SK-N-SH (cell line): Measurements from ENCODE around the gene C1orf141. TPM values are rescaled to one million over a fixed set of nuclear protein-coding genes. Genes with fewer than 3 reads are reported as not detected.

Source experiments
- CTCF ChIA-PET: fragments of 300-600, 350-600 bp; formaldehyde crosslinking; extraction: SDS; loops from one replicate; lab custom pipeline; 2021; lab: Yijun Ruan, JAX
- POLR2A ChIA-PET: fragments of 350-600 bp; sonication (Branson Sonifier 250); formaldehyde crosslinking; extraction: SDS; loops from one replicate; lab custom pipeline; 2020; ENCODE audit warnings: antibody characterized with exemption, inconsistent platforms; lab: Yijun Ruan, JAX
- DNase-seq: peaks from one replicate; pipeline ENCODE4 v3.0.0; 2012
- H2AFZ ChIP-seq: fragments of 200-600 bp; sonication (generic); 2 replicates; pipeline ENCODE4 v1.8.1; 2016; ENCODE audit warnings: antibody characterized with exemption, mild to moderate bottlenecking, low read depth
- H3F3A ChIP-seq: fragments of 200-600 bp; sonication (generic); replicated peaks from 2 replicates; pipeline ENCODE3; 2016; ENCODE audit warnings: antibody characterized with exemption, mild to moderate bottlenecking; ENCODE audit not compliant: insufficient read depth
- H3K27ac ChIP-seq, 2 experiments: fragments of 200-500 bp in 1 of 2; fragments of 200-600 bp in 1 of 2; sonication (Bioruptor generic) in 1 of 2; sonication (generic), shearing (Covaris generic) in 1 of 2; 2 replicates each; pipeline versions ENCODE4 v1.5.1 to v1.6.1; 2014 to 2016; ENCODE audit warnings: low read depth in 2 of 2, inconsistent platforms in 1 of 2, low read length in 1 of 2, mild to moderate bottlenecking in 1 of 2, mixed read lengths in 1 of 2
- H3K27me3 ChIP-seq: fragments of 200-600 bp; sonication (generic), shearing (Covaris generic); 2 replicates; pipeline ENCODE4 v1.6.1; 2016; ENCODE audit warnings: mixed run types; ENCODE audit not compliant: insufficient read depth
- H3K36me3 ChIP-seq, 2 experiments: fragments of 200-500 bp in 1 of 2; fragments of 200-600 bp in 1 of 2; sonication (Bioruptor generic) in 1 of 2; sonication (generic) in 1 of 2; replicated peaks in 1 of 2; 2 replicates each; pipeline versions ENCODE3 to v1.5.1; 2014 to 2016; ENCODE audit warnings: low read length in 1 of 2, mild to moderate bottlenecking in 1 of 2; ENCODE audit not compliant: insufficient read depth in 2 of 2, control insufficient read depth in 1 of 2
- H3K4me1 ChIP-seq, 2 experiments: fragments of 200-500 bp in 1 of 2; fragments of 200-600 bp in 1 of 2; sonication (Bioruptor generic) in 1 of 2; sonication (generic), shearing (Covaris generic) in 1 of 2; 2 replicates each; pipeline versions ENCODE4 v1.5.1 to v1.6.1; 2014 to 2016; ENCODE audit warnings: low read depth in 1 of 2, low read length in 1 of 2, mixed run types in 1 of 2; ENCODE audit not compliant: insufficient read depth in 2 of 2, control insufficient read depth in 1 of 2
- H3K4me2 ChIP-seq: fragments of 200-600 bp; sonication (generic), shearing (Covaris generic); 2 replicates; pipeline ENCODE4 v1.6.1; 2017; ENCODE audit warnings: mixed run types
- H3K4me3 ChIP-seq, 2 experiments: fragments of 200-500 bp in 1 of 2; fragments of 200-600 bp in 1 of 2; sonication (Bioruptor generic) in 1 of 2; sonication (generic), shearing (Covaris generic) in 1 of 2; 2 replicates each; pipeline versions ENCODE4 v1.5.1 to v1.8.1; 2014 to 2016; ENCODE audit warnings: low read depth in 2 of 2, inconsistent platforms in 1 of 2, low read length in 1 of 2, mild to moderate bottlenecking in 1 of 2, mixed read lengths in 1 of 2, moderate library complexity in 1 of 2
- H3K79me2 ChIP-seq: fragments of 200-600 bp; sonication (generic); 2 replicates; pipeline ENCODE4 v1.8.1; 2017; ENCODE audit warnings: mild to moderate bottlenecking; ENCODE audit not compliant: insufficient read depth
- H3K9ac ChIP-seq: fragments of 200-600 bp; sonication (generic); 2 replicates; pipeline ENCODE4 v1.6.1; 2017; ENCODE audit warnings: mixed run types
- H3K9me2 ChIP-seq: fragments of 200-600 bp; sonication (generic); 2 replicates; pipeline ENCODE4 v1.6.1; 2017; ENCODE audit warnings: mixed run types
- H3K9me3 ChIP-seq: fragments of 200-600 bp; sonication (generic); 2 replicates; pipeline ENCODE4 v1.6.1; 2017; ENCODE audit warnings: mixed run types, mild to moderate bottlenecking, moderate library complexity
- H4K20me1 ChIP-seq: fragments of 200-600 bp; sonication (generic); 2 replicates; pipeline ENCODE4 v1.6.1; 2017; ENCODE audit warnings: mild to moderate bottlenecking, mixed run types; ENCODE audit not compliant: insufficient read depth
- CHD2 ChIP-seq: fragments of 150-350 bp; IDR thresholded peaks from 2 replicates; pipeline ENCODE4 v1.6.1; 2018; ENCODE audit warnings: low read length; ENCODE audit not compliant: partially characterized antibody
- FOSL2 ChIP-seq: IDR thresholded peaks from 2 replicates; pipeline ENCODE4 v1.4.0; 2012; ENCODE audit warnings: low read depth, mild to moderate bottlenecking, moderate library complexity, borderline replicate concordance
- FOXJ3 ChIP-seq: sonication (generic); formaldehyde crosslinking; IDR thresholded peaks from 2 replicates; pipeline ENCODE4 v1.5.1; 2020; ENCODE audit warnings: mild to moderate bottlenecking, missing genetic modification reagents
- MXI1 ChIP-seq: IDR thresholded peaks from 2 replicates; pipeline ENCODE4 v1.6.1; 2012; ENCODE audit warnings: mild to moderate bottlenecking, low read depth, low read length, improper control_type of control experiment
- NFIC ChIP-seq: IDR thresholded peaks from 2 replicates; pipeline ENCODE4 v1.4.0; 2012; ENCODE audit warnings: borderline replicate concordance
- NRF1 ChIP-seq: IDR thresholded peaks from 2 replicates; pipeline ENCODE4 v1.6.1; 2012; ENCODE audit warnings: low read depth, mild to moderate bottlenecking, low read length
- RAD21 ChIP-seq: IDR thresholded peaks from 2 replicates; pipeline ENCODE4 v1.6.1; 2012; ENCODE audit warnings: mild to moderate bottlenecking, low read length
- TAF1 ChIP-seq: IDR thresholded peaks from 2 replicates; pipeline ENCODE4 v1.6.1; 2012; ENCODE audit warnings: low read depth, mild to moderate bottlenecking, low read length, moderate library complexity, borderline replicate concordance
- TEAD4 ChIP-seq: IDR thresholded peaks from 2 replicates; pipeline ENCODE4 v1.4.0; 2012; ENCODE audit warnings: mild to moderate bottlenecking, borderline replicate concordance; ENCODE audit not compliant: insufficient read depth
- WGBS: methylation state at CpG from one replicate; pipeline ENCODE4 v1.1.6; 2017; ENCODE audit warnings: low lambda C conversion rate; 5-methylcytosine and 5-hydroxymethylcytosine counted together
- polyA plus RNA-seq, 3 experiments: library from polyadenylated mRNA; depleted of rRNA; stranded (reverse); fragments of >200 nt; gene quantifications; 2 replicates each; pipeline ENCODE4 v1.2.3, GENCODE V29; 2012
- TF ChIP-seq, protein P1 (sequence below): fragments of 150-350 bp; IDR thresholded peaks from 2 replicates; pipeline ENCODE4 v1.6.1; 2017; ENCODE audit warnings: antibody characterized with exemption, low read length, low read depth, borderline replicate concordance
- TF ChIP-seq, protein P2 (sequence below): fragments of 150-350 bp; IDR thresholded peaks from 2 replicates; pipeline ENCODE4 v1.6.1; 2016; ENCODE audit warnings: mild to moderate bottlenecking, low read depth, low read length
- TF ChIP-seq, protein P3 (sequence below): IDR thresholded peaks from 2 replicates; pipeline ENCODE4 v1.4.0; 2012; ENCODE audit warnings: low read depth
- TF ChIP-seq, protein P4 (sequence below): IDR thresholded peaks from 2 replicates; pipeline ENCODE4 v1.6.1; 2012; ENCODE audit warnings: mild to moderate bottlenecking, low read depth, low read length, moderate library complexity
- TF ChIP-seq, protein P5 (sequence below): IDR thresholded peaks from 2 replicates; pipeline ENCODE4 v1.4.0; 2012; ENCODE audit warnings: low read depth, borderline replicate concordance

The C1orf141 gene
- not detected in 2 replicates for polyA plus RNA-seq (2012; rRNA removed)
- polyA plus RNA-seq (2012; cell fraction: cytosol; rRNA removed): not detected in 2 replicates
- polyA plus RNA-seq (2012; cell fraction: nucleus; rRNA removed): not detected in 2 replicates

DNA sequence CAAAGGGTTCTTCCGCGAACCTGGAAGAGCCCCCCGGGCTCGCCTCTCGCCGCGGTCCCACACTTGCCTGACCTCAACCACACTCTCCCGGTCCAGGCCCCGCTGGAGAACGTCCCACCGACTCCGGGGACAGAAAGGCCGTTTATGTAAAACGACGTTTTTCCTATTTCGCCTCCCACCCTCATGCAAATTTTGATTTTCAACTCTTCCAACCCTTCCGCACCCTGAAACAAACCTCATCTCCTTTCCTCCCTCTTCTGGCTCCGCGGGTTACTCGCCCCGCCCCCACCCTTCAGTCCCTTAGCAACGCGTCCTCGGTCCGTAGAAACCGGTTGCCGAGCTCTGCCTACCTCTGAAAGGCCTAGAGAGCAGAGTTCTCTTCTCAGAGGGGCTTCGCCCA is at the start of gene C1orf141:
Gene C1orf141 (minus strand): TSS at position 276 of the 400 bp plus-strand sequence. CDS start 7,730 bp downstream, outside the sequence.
- no peak for DNase-seq
- 75% methylated on average over 28 of the region's 28 CpGs for WGBS

DNA sequence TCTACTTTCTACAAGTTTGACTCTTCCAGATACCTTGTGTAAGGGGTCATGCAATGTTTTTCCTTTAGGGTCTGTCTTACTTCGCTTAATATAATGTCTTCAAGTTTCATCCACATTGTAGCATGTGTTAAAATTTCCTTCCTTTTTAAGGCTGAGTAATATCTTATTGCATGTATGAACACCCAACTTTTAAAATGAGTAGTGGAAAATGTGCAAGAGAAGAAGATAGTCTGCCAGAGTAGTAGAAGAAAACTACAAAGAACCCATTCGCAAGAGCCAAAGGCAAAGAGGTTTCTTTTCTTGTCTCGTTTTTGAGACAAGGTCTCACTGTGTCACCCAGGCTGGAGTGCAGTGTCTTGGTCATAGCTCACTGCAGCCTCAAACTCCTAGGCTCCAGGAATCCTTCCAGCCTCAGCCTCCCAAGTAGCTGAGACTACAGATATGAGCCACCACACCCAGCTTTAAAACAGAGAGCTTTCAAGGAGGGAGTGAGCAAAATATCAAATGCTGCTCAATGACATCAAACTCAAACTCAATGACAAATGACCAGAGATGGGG is 40.8 kb upstream of the C1orf141 start:
- no peaks in the 10 kb centered on the region for H3K9me3 ChIP-seq
- H3K27ac ChIP-seq: no peak overlapping the region
- H4K20me1 ChIP-seq: no peaks in the 10 kb centered on the region
- ChIA-PET POLR2A (no interaction called here), CTCF (no interaction called here)
- H2AFZ ChIP-seq: no peak overlapping the region
- TF ChIP-seq MXI1: no peak
- no peak for TF ChIP-seq TAF1
- no peak for TF ChIP-seq NRF1
- no peak for TF ChIP-seq FOSL2
- TF ChIP-seq TEAD4: no peak
- TF ChIP-seq, protein P1, sequence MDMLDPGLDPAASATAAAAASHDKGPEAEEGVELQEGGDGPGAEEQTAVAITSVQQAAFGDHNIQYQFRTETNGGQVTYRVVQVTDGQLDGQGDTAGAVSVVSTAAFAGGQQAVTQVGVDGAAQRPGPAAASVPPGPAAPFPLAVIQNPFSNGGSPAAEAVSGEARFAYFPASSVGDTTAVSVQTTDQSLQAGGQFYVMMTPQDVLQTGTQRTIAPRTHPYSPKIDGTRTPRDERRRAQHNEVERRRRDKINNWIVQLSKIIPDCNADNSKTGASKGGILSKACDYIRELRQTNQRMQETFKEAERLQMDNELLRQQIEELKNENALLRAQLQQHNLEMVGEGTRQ: no peak
- TF ChIP-seq FOXJ3 (CRISPR knock-in tag): no peak
- TF ChIP-seq RAD21: no peak
- no peaks in the 10 kb centered on the region for H3K79me2 ChIP-seq
- no peaks in the 10 kb centered on the region for H3K27me3 ChIP-seq
- H3K4me2 ChIP-seq: no peak overlapping the region
- no peak overlapping the region for H3K4me3 ChIP-seq
- 56% methylated on average over 3 of the region's 3 CpGs for WGBS
- DNase-seq: no peak
- H3K36me3 ChIP-seq: no peaks in the 10 kb centered on the region
- H3K9me2 ChIP-seq: no peaks in the 10 kb centered on the region
- H3F3A ChIP-seq: no peaks in the 10 kb centered on the region
- H3K9ac ChIP-seq: no peak overlapping the region
- no peaks in the 10 kb centered on the region; a peak in 1 of 4 replicates for H3K4me1 ChIP-seq

More for the DNA sequence above, at the start of gene C1orf141:
- no peaks in the 10 kb centered on the region for H4K20me1 ChIP-seq
- no peaks in the 10 kb centered on the region for H3K4me1 ChIP-seq
- POLR2A ChIA-PET: no interaction called here
- H3F3A ChIP-seq: no peaks in the 10 kb centered on the region
- no peak within 1 kb of the TSS for H3K9ac ChIP-seq
- H3K36me3 ChIP-seq: no peaks in the 10 kb centered on the region
- H3K27ac ChIP-seq: no peak within 1 kb of the TSS
- no peaks in the 10 kb centered on the region for H3K27me3 ChIP-seq
- H3K4me3 ChIP-seq: no peak within 1 kb of the TSS
- H3K79me2 ChIP-seq: no peaks in the 10 kb centered on the region
- TF ChIP-seq CHD2: no peak
- no peaks in the 10 kb centered on the region for H3K9me3 ChIP-seq
- no peaks in the 10 kb centered on the region for H3K9me2 ChIP-seq
- no peak within 1 kb of the TSS for H2AFZ ChIP-seq
- no peak within 1 kb of the TSS for H3K4me2 ChIP-seq
- CTCF ChIA-PET: interaction anchor here (1.7 to 2.7 kb wide), 2 partner anchors 9 to 14 kb away, joined by 4 to 13 read pairs; no protein-coding TSS in a partner anchor

DNA sequence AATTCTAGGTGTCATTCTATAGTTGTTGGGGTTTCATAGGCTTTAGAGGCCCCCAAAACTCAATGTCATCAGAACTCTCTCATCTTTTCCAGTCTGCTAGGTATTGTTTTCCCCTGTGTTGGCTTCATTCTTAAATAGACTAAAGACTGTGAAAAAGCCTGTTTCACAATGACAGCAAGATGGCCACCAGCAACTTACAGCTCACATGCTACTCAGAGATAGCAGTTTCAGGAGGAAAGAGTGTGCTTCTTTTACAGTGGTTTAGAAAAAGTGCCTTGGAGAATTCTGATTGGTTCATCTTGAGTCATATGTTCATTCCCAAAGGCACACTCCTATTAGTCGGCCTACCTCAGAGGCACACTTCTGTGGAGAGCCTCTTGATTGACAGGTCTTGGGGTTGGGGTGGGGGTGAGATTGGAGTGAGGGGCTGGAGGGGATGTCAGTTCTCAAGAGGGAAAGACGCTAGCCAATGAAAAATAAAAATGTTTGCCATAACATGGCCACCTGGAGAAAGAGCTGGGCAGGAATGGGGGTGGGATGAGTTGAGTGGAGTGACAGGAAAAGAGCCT is 40.0 kb upstream of the C1orf141 start:
- no peak for DNase-seq
- CTCF ChIA-PET: no interaction called here
- Histone ChIP-seq H3K4me3 (no peak overlapping the region), H3K9ac (no peak overlapping the region), H3K36me3 (no peaks in the 10 kb centered on the region), H3K4me1 (no peaks in the 10 kb centered on the region; a peak in 1 of 4 replicates), H2AFZ (no peak overlapping the region), H3K79me2 (no peaks in the 10 kb centered on the region), H3K27ac (no peak overlapping the region), H3K9me3 (no peaks in the 10 kb centered on the region), H3K27me3 (no peaks in the 10 kb centered on the region), H3F3A (no peaks in the 10 kb centered on the region), H3K4me2 (no peak overlapping the region), H4K20me1 (no peaks in the 10 kb centered on the region), H3K9me2 (no peaks in the 10 kb centered on the region)
- 47% methylated on average over 2 of the region's 2 CpGs for WGBS
- POLR2A ChIA-PET: no interaction called here
- TF ChIP-seq, protein P2, sequence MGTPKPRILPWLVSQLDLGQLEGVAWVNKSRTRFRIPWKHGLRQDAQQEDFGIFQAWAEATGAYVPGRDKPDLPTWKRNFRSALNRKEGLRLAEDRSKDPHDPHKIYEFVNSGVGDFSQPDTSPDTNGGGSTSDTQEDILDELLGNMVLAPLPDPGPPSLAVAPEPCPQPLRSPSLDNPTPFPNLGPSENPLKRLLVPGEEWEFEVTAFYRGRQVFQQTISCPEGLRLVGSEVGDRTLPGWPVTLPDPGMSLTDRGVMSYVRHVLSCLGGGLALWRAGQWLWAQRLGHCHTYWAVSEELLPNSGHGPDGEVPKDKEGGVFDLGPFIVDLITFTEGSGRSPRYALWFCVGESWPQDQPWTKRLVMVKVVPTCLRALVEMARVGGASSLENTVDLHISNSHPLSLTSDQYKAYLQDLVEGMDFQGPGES: no peak
- TF ChIP-seq, protein P3, sequence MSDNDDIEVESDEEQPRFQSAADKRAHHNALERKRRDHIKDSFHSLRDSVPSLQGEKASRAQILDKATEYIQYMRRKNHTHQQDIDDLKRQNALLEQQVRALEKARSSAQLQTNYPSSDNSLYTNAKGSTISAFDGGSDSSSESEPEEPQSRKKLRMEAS: no peak
- TF ChIP-seq MXI1 (no peak), NFIC (no peak)
- TF ChIP-seq, protein P4, sequence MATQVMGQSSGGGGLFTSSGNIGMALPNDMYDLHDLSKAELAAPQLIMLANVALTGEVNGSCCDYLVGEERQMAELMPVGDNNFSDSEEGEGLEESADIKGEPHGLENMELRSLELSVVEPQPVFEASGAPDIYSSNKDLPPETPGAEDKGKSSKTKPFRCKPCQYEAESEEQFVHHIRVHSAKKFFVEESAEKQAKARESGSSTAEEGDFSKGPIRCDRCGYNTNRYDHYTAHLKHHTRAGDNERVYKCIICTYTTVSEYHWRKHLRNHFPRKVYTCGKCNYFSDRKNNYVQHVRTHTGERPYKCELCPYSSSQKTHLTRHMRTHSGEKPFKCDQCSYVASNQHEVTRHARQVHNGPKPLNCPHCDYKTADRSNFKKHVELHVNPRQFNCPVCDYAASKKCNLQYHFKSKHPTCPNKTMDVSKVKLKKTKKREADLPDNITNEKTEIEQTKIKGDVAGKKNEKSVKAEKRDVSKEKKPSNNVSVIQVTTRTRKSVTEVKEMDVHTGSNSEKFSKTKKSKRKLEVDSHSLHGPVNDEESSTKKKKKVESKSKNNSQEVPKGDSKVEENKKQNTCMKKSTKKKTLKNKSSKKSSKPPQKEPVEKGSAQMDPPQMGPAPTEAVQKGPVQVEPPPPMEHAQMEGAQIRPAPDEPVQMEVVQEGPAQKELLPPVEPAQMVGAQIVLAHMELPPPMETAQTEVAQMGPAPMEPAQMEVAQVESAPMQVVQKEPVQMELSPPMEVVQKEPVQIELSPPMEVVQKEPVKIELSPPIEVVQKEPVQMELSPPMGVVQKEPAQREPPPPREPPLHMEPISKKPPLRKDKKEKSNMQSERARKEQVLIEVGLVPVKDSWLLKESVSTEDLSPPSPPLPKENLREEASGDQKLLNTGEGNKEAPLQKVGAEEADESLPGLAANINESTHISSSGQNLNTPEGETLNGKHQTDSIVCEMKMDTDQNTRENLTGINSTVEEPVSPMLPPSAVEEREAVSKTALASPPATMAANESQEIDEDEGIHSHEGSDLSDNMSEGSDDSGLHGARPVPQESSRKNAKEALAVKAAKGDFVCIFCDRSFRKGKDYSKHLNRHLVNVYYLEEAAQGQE: no peak
- TF ChIP-seq, protein P5, sequence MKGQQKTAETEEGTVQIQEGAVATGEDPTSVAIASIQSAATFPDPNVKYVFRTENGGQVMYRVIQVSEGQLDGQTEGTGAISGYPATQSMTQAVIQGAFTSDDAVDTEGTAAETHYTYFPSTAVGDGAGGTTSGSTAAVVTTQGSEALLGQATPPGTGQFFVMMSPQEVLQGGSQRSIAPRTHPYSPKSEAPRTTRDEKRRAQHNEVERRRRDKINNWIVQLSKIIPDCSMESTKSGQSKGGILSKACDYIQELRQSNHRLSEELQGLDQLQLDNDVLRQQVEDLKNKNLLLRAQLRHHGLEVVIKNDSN: no peak
